Naive thymus-derived CD8-positive, alpha-beta T cell (primary cell): ENCODE results near the gene QPCTL. TPM values are rescaled to one million over a fixed set of nuclear protein-coding genes. Genes with fewer than 3 reads are reported as not detected.
"Not testable (repeated sequence)": the region's sequence is repeated elsewhere in the genome, so short reads cannot be mapped to it uniquely, and the experiment has no call there.

Source experiments
- ATAC-seq, 2 donors: fragments of 150-1000 bp; cut with Tn5 transposase in 1 of 2; sonication (Bioruptor Pico), chemical (Tn5 transposase) in 1 of 2; 1 replicate in 1 of 2; 2 replicates in 1 of 2; pipeline ENCODE4 v1.10.0; 2021; ENCODE audit warnings: mild to moderate bottlenecking in 2 of 2, moderate library complexity in 2 of 2
- POLR2A ChIA-PET: fragments of 350-600 bp; sonication (Branson Sonifier 250); formaldehyde crosslinking; loops from one replicate; lab custom pipeline; 2021; ENCODE audit warnings: antibody characterized with exemption; lab: Charles Lee
- DNase-seq, 10 donors: peaks; one replicate each; pipeline versions ENCODE4 v3.0.0 to v3.0.0-alpha.2; 2020 to 2022
- H3K27ac Mint-ChIP-seq, 10 donors: one replicate each; pipeline ENCODE4 v1.8.0; 2020 to 2022; ENCODE audit warnings: mild to moderate bottlenecking in 10 of 10, mixed read lengths in 10 of 10, moderate library complexity in 4 of 10, inconsistent platforms in 1 of 10
- H3K27me3 Mint-ChIP-seq, 5 donors: one replicate each; pipeline ENCODE4 v1.8.0; 2021 to 2022; ENCODE audit warnings: mixed read lengths in 5 of 5
- H3K36me3 Mint-ChIP-seq, 3 donors: one replicate each; pipeline ENCODE4 v1.8.0; 2020 to 2022; ENCODE audit warnings: mixed read lengths in 3 of 3, mild to moderate bottlenecking in 2 of 3, inconsistent platforms in 1 of 3
- H3K4me1 Mint-ChIP-seq, 4 donors: one replicate each; pipeline ENCODE4 v1.8.0; 2021 to 2022; ENCODE audit warnings: mixed read lengths in 4 of 4
- H3K4me3 Mint-ChIP-seq, 10 donors: one replicate each; pipeline ENCODE4 v1.8.0; 2020 to 2022; ENCODE audit warnings: mild to moderate bottlenecking in 10 of 10, mixed read lengths in 10 of 10, moderate library complexity in 6 of 10, inconsistent platforms in 1 of 10
- H3K9me3 Mint-ChIP-seq, 9 donors: one replicate each; pipeline ENCODE4 v1.8.0; 2020 to 2022; ENCODE audit warnings: mixed read lengths in 9 of 9, mild to moderate bottlenecking in 3 of 9, inconsistent platforms in 1 of 9, moderate library complexity in 1 of 9
- polyA plus RNA-seq, 3 donors: library from polyadenylated mRNA; unstranded; fragments of 300-500 nt; fragmentation: Illumina TruSeq; gene quantifications; one replicate each; pipeline ENCODE4 v1.2.3, GENCODE V29; 2021
- total RNA-seq, 8 experiments: library from RNA in 2 of 8; stranded (reverse) in 2 of 8; gene quantifications; one replicate each; pipeline ENCODE4 v1.2.3 and lab custom pipeline; 2021 to 2026

Gene QPCTL
- total and polyA plus RNA-seq, 5 experiments from 2014 or later = 0.65 to 11.4 (median 2.3) TPM

DNA sequence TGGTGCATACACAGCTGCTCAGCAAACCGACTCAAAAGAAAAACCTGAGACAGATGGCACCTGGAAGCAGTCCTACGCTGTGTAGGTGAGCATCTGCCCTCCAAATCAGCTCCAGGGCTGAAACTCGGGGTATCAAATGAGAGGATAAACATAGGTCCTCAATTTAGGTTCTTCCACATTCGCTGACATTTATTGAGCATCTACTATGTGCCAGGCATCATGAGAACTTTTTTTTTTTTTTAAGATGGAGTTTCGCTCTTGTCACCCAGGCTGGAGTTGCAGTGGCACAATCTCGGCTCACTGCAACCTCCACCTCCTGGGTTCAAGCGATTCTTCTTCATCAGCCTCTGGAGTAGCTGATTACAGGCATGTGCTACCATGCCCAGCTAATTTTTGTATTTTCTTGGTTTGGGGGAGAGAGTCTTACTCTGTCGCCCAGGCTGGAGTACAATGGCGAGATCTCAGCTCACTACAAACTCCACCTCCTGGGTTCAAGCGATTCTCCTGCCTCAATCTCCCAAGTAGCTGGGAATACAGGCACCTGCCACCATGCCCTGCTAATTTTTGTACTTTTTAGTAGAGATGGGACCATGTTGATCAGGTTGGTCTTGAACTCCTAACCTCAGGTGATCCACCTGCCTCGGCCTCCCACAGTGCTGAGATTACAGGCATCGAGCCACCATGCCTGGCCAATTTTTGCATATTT lies 13.4 kb downstream of the QPCTL start:
- Mint-ChIP-seq H3K27me3 (no peaks in the 10 kb centered on the region), H3K4me3 (no peak overlapping the region), H3K4me1 (peaks cover 7 to 25% (median 12%) of the 10 kb centered on the region in 4 donors), H3K27ac (no peak overlapping the region), H3K9me3 (no peaks in the 10 kb centered on the region), H3K36me3 (peaks cover 0 to 30% (median 4%) of the 10 kb centered on the region in 3 donors)
- ATAC-seq (no peak), DNase-seq (no peak)
- POLR2A ChIA-PET = interaction anchor here (0.9 to 2.0 kb wide), 3 partner anchors 9 to 14 kb away, joined by 3 to 5 read pairs (median 3); partner anchors contain the start of genes QPCTL and SNRPD2

- peak overlapping the region in 8 of 10 donors; percentile 19 to 83 (median 64) for H3K27ac Mint-ChIP-seq
- ATAC-seq = no peak
Observed at GRCh38 chr19:45710356-45711130, 18.1 kb downstream of the QPCTL start.

GRCh38 chr19:45711851-45712698 lies 19.6 kb downstream of the QPCTL start:
- DNase-seq (no peak), ATAC-seq (no peak)
- Mint-ChIP-seq H3K27me3 (no peaks in the 10 kb centered on the region), H3K4me3 (no peak overlapping the region), H3K9me3 (no peaks in the 10 kb centered on the region), H3K4me1 (peaks cover 21 to 57% (median 40%) of the 10 kb centered on the region in 4 donors), H3K36me3 (peaks cover 0 to 22% (median 0%) of the 10 kb centered on the region in 3 donors), H3K27ac (no peak overlapping the region)
- POLR2A ChIA-PET = no interaction called here

More at GRCh38 chr19:45710356-45711130, 18.1 kb downstream of the QPCTL start:
- no peaks in the 10 kb centered on the region for H3K9me3 Mint-ChIP-seq
- peak overlapping the region in 2 of 10 donors; percentile 4 to 8 for H3K4me3 Mint-ChIP-seq
- peaks cover 0 to 22% (median 0%) of the 10 kb centered on the region in 3 donors for H3K36me3 Mint-ChIP-seq
- POLR2A ChIA-PET = interaction anchor here (0.6 to 1.2 kb wide), 5 partner anchors 15 to 1894 kb away, joined by 3 to 5 read pairs (median 4); partner anchors contain the start of gene FBXO46
- no peaks in the 10 kb centered on the region for H3K27me3 Mint-ChIP-seq
- no peak for DNase-seq
- H3K4me1 Mint-ChIP-seq = peaks cover 12 to 52% (median 30%) of the 10 kb centered on the region in 4 donors

DNA sequence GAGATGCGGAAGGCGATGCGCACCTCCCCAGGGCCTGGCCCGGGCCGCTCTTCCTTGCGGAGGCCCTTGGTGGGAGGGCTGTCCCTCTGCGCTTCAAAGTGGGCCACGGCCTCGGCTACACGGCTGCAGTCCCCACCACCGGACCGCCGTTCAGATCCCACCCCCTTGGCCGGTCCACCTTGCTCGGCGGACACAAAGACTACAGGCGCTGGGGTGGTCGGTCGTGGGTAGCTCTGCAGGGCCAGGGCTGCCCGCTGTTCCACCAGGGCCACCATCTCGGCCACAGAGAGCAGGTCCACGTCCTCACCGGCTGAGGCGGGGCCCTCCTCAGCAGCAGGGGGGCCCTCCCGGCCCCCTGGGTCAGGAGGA lies 20.2 kb downstream of the QPCTL start:
- DNase-seq = no peak
- POLR2A ChIA-PET = no interaction called here
- ATAC-seq = no peak
- no peaks in the 10 kb centered on the region for H3K27me3 Mint-ChIP-seq
- H3K27ac Mint-ChIP-seq = no peak overlapping the region
- peaks cover 0 to 22% (median 0%) of the 10 kb centered on the region in 3 donors for H3K36me3 Mint-ChIP-seq
- H3K4me3 Mint-ChIP-seq = no peak overlapping the region
- no peaks in the 10 kb centered on the region for H3K9me3 Mint-ChIP-seq
- H3K4me1 Mint-ChIP-seq = peaks cover 23 to 58% (median 45%) of the 10 kb centered on the region in 4 donors

- POLR2A ChIA-PET = no interaction called here
- no peak for DNase-seq
Observed at GRCh38 chr19:45713141-45713540, 20.7 kb downstream of the QPCTL start.

DNA sequence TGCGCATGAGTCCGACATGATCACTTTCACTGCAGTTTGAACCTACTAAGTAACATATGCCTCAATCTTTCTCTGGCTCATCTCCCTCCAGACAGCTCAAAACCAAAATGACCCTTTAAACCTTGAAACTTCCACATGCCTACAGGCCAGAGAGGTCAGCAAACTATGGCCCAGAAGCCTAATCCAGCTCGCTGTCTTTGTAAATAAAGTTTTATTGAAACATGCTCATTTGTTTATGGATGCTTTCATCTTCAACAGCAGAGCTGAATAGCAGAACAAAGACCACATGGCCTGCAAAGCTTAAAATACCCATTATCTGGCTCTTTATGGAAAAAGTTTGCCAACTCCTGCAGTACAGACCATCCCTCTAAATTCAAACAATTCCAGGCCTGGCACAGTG lies 22.7 kb downstream of the QPCTL start:
- peaks cover 4 to 26% (median 8%) of the 10 kb centered on the region in 3 donors for H3K36me3 Mint-ChIP-seq
- H3K4me3 Mint-ChIP-seq = peak overlapping the region in 4 of 10 donors; percentile 4 to 94 (median 22)
- DNase-seq (no peak), ATAC-seq (no peak)
- H3K4me1 Mint-ChIP-seq = peaks cover 26 to 66% (median 55%) of the 10 kb centered on the region in 4 donors
- H3K9me3 Mint-ChIP-seq = no peaks in the 10 kb centered on the region
- POLR2A ChIA-PET = interaction anchor here (0.6 to 4.7 kb wide), 3 partner anchors 10 to 537 kb away, joined by 3 to 47 read pairs (median 4); partner anchors contain the start of genes QPCTL, SNRPD2 and TRAPPC6A
- H3K27me3 Mint-ChIP-seq = no peaks in the 10 kb centered on the region
- H3K27ac Mint-ChIP-seq = peak overlapping the region in 6 of 10 donors; percentile 14 to 95 (median 49)

More at GRCh38 chr19:45713141-45713540, 20.7 kb downstream of the QPCTL start:
- Mint-ChIP-seq H3K27me3 (no peaks in the 10 kb centered on the region), H3K27ac (peak overlapping the region in 1 of 10 donors; percentile 11), H3K4me3 (no peak overlapping the region), H3K36me3 (peaks cover 0 to 22% (median 0%) of the 10 kb centered on the region in 3 donors), H3K9me3 (no peaks in the 10 kb centered on the region), H3K4me1 (peaks cover 23 to 60% (median 49%) of the 10 kb centered on the region in 4 donors)
- no peak for ATAC-seq

DNA sequence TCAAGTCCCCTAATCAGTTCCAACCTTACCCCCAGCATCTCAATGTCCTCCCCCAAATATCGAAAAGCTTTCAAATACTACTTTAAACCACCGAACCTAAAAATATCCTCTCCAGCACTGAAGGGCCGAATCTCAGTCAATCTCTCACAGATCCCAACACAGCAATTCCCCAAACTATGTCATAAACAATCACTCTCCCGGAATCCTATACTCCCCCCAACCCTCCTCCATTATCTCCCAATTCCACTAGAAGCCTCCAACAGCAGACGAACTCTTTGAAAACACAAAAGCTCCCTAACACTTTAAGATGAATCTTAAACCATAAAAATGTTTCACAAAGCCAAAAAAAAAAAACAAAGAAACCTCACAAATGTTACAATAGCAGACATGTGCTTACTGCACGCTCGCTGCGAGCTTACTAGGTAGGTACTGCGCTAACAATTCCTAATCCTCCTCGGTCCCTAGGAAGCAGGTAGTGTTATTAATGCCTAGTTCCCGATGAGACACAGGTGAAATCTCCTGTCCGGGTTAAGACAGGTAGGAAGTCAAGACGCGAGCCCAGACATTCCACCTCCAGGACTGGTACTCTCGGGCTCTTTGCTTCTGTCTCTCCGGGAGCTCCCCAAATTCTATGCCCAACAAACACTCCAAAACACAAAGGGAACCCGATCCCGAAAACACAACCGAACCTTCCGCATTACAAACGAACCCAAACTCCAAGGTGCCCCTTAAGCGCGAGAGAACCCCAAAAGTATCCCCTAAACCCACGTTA lies 24.1 kb downstream of the QPCTL start:
- peak overlapping the region; percentile 87 to 99 (median 97) for H3K4me3 Mint-ChIP-seq
- ATAC-seq (peak in 1 of 2 donors; percentile 1), DNase-seq (no peak)
- peaks cover 4 to 19% (median 8%) of the 10 kb centered on the region in 3 donors for H3K36me3 Mint-ChIP-seq
- no peaks in the 10 kb centered on the region for H3K27me3 Mint-ChIP-seq
- POLR2A ChIA-PET = interaction anchor here (0.6 to 4.7 kb wide), 16 partner anchors 10 to 1540 kb away, joined by 3 to 51 read pairs (median 4); partner anchors contain the start of genes CCDC9, DMWD, FBXO46 and GIPR
- no peaks in the 10 kb centered on the region for H3K9me3 Mint-ChIP-seq
- H3K4me1 Mint-ChIP-seq = peaks cover 22 to 59% (median 47%) of the 10 kb centered on the region in 4 donors
- H3K27ac Mint-ChIP-seq = peak overlapping the region; percentile 94 to 99 (median 96)

DNA sequence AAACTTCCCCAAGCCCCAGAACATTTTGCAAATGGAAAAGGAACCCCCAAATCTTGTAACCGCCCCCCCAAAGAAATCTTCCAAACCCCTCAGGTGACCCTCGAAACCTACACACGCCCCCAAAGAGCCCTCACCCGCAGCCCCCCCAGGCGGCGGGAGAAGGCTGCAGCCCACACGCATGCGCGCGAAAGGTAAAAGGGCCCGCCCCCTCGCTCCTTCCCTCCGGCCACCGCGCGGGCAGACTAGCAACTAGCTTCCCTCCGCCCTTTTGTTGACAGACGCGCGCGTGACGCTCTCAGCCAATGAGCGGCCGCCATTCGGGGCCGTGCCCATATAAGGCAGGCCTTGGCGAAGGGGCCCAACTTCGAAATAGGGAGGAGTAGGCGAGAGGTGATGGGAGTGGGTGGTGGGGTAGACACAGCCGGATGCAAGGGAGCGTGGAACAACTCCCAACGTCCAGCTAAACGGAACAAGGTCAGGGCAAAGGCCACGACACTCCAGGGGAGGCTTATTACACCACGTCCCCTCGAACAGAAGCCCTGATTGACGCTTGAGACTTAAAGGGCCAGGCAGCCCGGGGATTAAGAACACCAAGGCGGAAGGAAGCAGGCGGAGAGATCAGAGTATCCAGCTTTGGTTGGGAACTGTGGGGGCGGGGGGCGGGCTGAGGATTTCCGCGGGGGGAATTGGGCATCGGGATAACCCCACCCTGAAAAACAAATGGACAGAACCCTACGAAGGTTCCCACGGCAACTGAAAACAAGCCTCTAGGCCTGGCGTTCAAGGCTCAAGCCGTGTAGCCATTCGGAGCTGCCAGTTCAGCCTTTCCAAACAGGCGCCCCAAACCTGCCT lies 24.9 kb downstream of the QPCTL start:
- Mint-ChIP-seq H3K36me3 (peaks cover 4 to 21% (median 8%) of the 10 kb centered on the region in 3 donors), H3K9me3 (no peaks in the 10 kb centered on the region), H3K27ac (peak overlapping the region; percentile 94 to 99 (median 96)), H3K4me1 (peaks cover 22 to 56% (median 49%) of the 10 kb centered on the region in 4 donors), H3K27me3 (no peaks in the 10 kb centered on the region), H3K4me3 (peak overlapping the region; percentile 87 to 99 (median 97))
- peak; percentile 96 for ATAC-seq
- peak; percentile 93 to 99 (median 98) for DNase-seq
- POLR2A ChIA-PET = interaction anchor here (0.6 to 4.7 kb wide), 21 partner anchors 9 to 1539 kb away, joined by 3 to 51 read pairs (median 3); partner anchors contain the start of genes CCDC9, DMWD, FBXO46 and GIPR

- DNase-seq (no peak), ATAC-seq (no peak)
- H3K36me3 Mint-ChIP-seq = peaks cover 4 to 26% (median 8%) of the 10 kb centered on the region in 3 donors
- H3K4me3 Mint-ChIP-seq = peak overlapping the region; percentile 87 to 99 (median 97)
- H3K9me3 Mint-ChIP-seq = no peaks in the 10 kb centered on the region
- peak overlapping the region; percentile 94 to 99 (median 96) for H3K27ac Mint-ChIP-seq
- peaks cover 22 to 56% (median 49%) of the 10 kb centered on the region in 4 donors for H3K4me1 Mint-ChIP-seq
- no peaks in the 10 kb centered on the region for H3K27me3 Mint-ChIP-seq
- POLR2A ChIA-PET = interaction anchor here (0.6 to 4.7 kb wide), 10 partner anchors 8 to 184 kb away, joined by 3 to 51 read pairs (median 6); partner anchors contain the start of genes FBXO46, MEIOSIN, MYPOP and QPCTL
Observed at GRCh38 chr19:45717983-45718650, 25.7 kb downstream of the QPCTL start.

- POLR2A ChIA-PET = interaction anchor here (0.7 to 3.5 kb wide), 2 partner anchors 10 to 31 kb away, joined by 3 to 18 read pairs; partner anchors contain the start of gene FBXO46
- H3K9me3 Mint-ChIP-seq, ATAC-seq, H3K4me3 Mint-ChIP-seq, H3K27me3 Mint-ChIP-seq, DNase-seq: not testable (repeated sequence)
- H3K27ac Mint-ChIP-seq = peak overlapping the region in 3 of 10 donors; percentile 31 to 62 (median 56)
- H3K4me1 Mint-ChIP-seq = peaks cover 23 to 47% (median 38%) of the 10 kb centered on the region in 4 donors
- H3K36me3 Mint-ChIP-seq = peaks cover 4 to 38% (median 8%) of the 10 kb centered on the region in 3 donors
Observed at GRCh38 chr19:45720065-45720464, 27.6 kb downstream of the QPCTL start.
